Activated naive CD8-positive, alpha-beta T cell treated with anti-CD3 and anti-CD28 coated beads, Interleukin-2, amount 50 U/mL, for 24 hours (primary cell): ENCODE results near the gene MRPS18B.
A peak's percentile ranks its signal among the peaks of the same experiment; 100 is the strongest.

Source experiments
- ATAC-seq: fragments of 150-1000 bp; cut with Tn5 transposase; one replicate; pipeline ENCODE4 v1.10.0; 2021
- DNase-seq: peaks from one replicate; pipeline ENCODE4 v3.0.0; 2021
- H3K27ac Mint-ChIP-seq: one replicate; pipeline ENCODE4 v1.8.0; 2021; ENCODE audit warnings: mild to moderate bottlenecking, mixed read lengths
- H3K27me3 Mint-ChIP-seq: one replicate; pipeline ENCODE4 v1.8.0; 2021; ENCODE audit warnings: mixed read lengths
- H3K36me3 Mint-ChIP-seq: one replicate; pipeline ENCODE4 v1.8.0; 2021; ENCODE audit warnings: low read depth, mixed read lengths
- H3K4me1 Mint-ChIP-seq: one replicate; pipeline ENCODE4 v1.8.0; 2021; ENCODE audit warnings: mixed read lengths
- H3K4me3 Mint-ChIP-seq: one replicate; pipeline ENCODE4 v1.8.0; 2021; ENCODE audit warnings: mild to moderate bottlenecking, moderate library complexity, mixed read lengths
- H3K9me3 Mint-ChIP-seq: one replicate; pipeline ENCODE4 v1.8.0; 2021; ENCODE audit warnings: mixed read lengths

MRPS18B gene

GRCh38 chr6:30672445-30673253 is 55.0 kb downstream of the MRPS18B start, which contains the start of gene DHX16:
TSS of gene DHX16 (minus strand) at chr6:30673006. CDS start at chr6:30672841, 165 bp downstream.
- peak; percentile 93 for DNase-seq
- Mint-ChIP-seq H3K9me3 (no peaks in the 10 kb centered on the region), H3K27ac (peak within 1 kb of the TSS; percentile 91), H3K4me1 (peaks cover 26% of the 10 kb centered on the region), H3K27me3 (peaks cover 2% of the 10 kb centered on the region), H3K36me3 (peaks cover 35% of the 10 kb centered on the region), H3K4me3 (peak within 1 kb of the TSS; percentile 93)
- ATAC-seq = peak; percentile 82
